HEK293 (cell line): Measurements from ENCODE around the gene ASAP2.
A peak's percentile ranks its signal among the peaks of the same experiment; 100 is the strongest.

Experiments
- CTCF ChIA-PET: fragments of 350-600 bp; formaldehyde crosslinking; extraction: SDS; loops from one replicate; lab custom pipeline; 2021; ENCODE audit warnings: antibody characterized with exemption; lab: Yijun Ruan, JAX
- POLR2A ChIA-PET: fragments of 300-600 bp; formaldehyde crosslinking; extraction: SDS; loops from one replicate; lab custom pipeline; 2020; ENCODE audit warnings: antibody characterized with exemption, inconsistent platforms; lab: Yijun Ruan, JAX
- H3K27ac ChIP-seq: fragments of 200-500 bp; sonication (Bioruptor generic); 2 replicates; pipeline ENCODE4 v1.5.1; 2014; ENCODE audit warnings: low read depth, low read length, control low read depth, inconsistent platforms; ENCODE audit errors: extremely low read depth
- H3K36me3 ChIP-seq, 2 experiments: fragments of 200-500 bp in 1 of 2; sonication (Bioruptor generic) in 1 of 2; 1 replicate in 1 of 2; 2 replicates in 1 of 2; pipeline ENCODE4 v1.5.1; 2014 to 2017; ENCODE audit warnings: inconsistent platforms in 2 of 2, low read length in 2 of 2; ENCODE audit not compliant: control insufficient read depth in 2 of 2, insufficient read depth in 1 of 2
- H3K4me1 ChIP-seq: fragments of 200-500 bp; sonication (Bioruptor generic); 2 replicates; pipeline ENCODE4 v1.5.1; 2014; ENCODE audit warnings: mild to moderate bottlenecking, low read length, inconsistent platforms; ENCODE audit not compliant: control insufficient read depth, insufficient read depth
- H3K4me3 ChIP-seq: 2 replicates; pipeline ENCODE4 v1.5.1; 2011; ENCODE audit warnings: low read depth, mild to moderate bottlenecking, control low read depth, low read length, moderate library complexity
- H3K9me3 ChIP-seq: fragments of 200-500 bp; sonication (Bioruptor generic); 2 replicates; pipeline ENCODE4 v1.5.1; 2014; ENCODE audit warnings: low read depth, low read length, inconsistent platforms; ENCODE audit not compliant: control insufficient read depth, insufficient read depth
- KLF16 ChIP-seq: fragments of 450-650 bp; formaldehyde crosslinking; IDR thresholded peaks from 2 replicates; pipeline ENCODE4 v1.5.1; 2017; ENCODE audit warnings: missing biosample characterization, missing genetic modification characterization
- KLF7 ChIP-seq: fragments of 450-650 bp; formaldehyde crosslinking; IDR thresholded peaks from 2 replicates; pipeline ENCODE4 v1.5.1; 2016; ENCODE audit warnings: missing biosample characterization, missing genetic modification characterization, borderline replicate concordance
- PRDM1 ChIP-seq: fragments of 450-650 bp; formaldehyde crosslinking; IDR thresholded peaks from 2 replicates; pipeline ENCODE4; 2016; ENCODE audit warnings: missing biosample characterization, missing genetic modification characterization
- SP2 ChIP-seq: fragments of 450-650 bp; formaldehyde crosslinking; IDR thresholded peaks from 2 replicates; pipeline ENCODE4 v1.5.1; 2016; ENCODE audit warnings: missing biosample characterization, missing genetic modification characterization
- ZBTB26 ChIP-seq: fragments of 450-650 bp; formaldehyde crosslinking; optimal IDR thresholded peaks from 2 replicates; pipeline ENCODE3; 2016; ENCODE audit warnings: missing biosample characterization, mild to moderate bottlenecking, missing genetic modification characterization
- ZBTB48 ChIP-seq: fragments of 450-650 bp; formaldehyde crosslinking; IDR thresholded peaks from 2 replicates; pipeline ENCODE4 v1.5.1; 2016; ENCODE audit warnings: missing biosample characterization, missing genetic modification characterization
- ZFHX2 ChIP-seq: fragments of 450-650 bp; formaldehyde crosslinking; conservative IDR thresholded peaks from 2 replicates; pipeline ENCODE4 v1.5.1; 2016; ENCODE audit warnings: missing biosample characterization, missing genetic modification characterization
- ZFP41 ChIP-seq: fragments of 450-650 bp; formaldehyde crosslinking; IDR thresholded peaks from 2 replicates; pipeline ENCODE4 v1.5.1; 2016; ENCODE audit warnings: missing biosample characterization, missing genetic modification characterization, borderline replicate concordance
- ZNF184 ChIP-seq: fragments of 450-650 bp; IDR thresholded peaks from 2 replicates; pipeline ENCODE4 v1.5.1; 2018; ENCODE audit warnings: missing biosample characterization, mild to moderate bottlenecking, missing genetic modification characterization
- ZNF223 ChIP-seq: fragments of 450-650 bp; formaldehyde crosslinking; IDR thresholded peaks from 2 replicates; pipeline ENCODE4 v1.5.1; 2016; ENCODE audit warnings: missing biosample characterization, missing genetic modification characterization
- ZNF239 ChIP-seq: fragments of 450-650 bp; formaldehyde crosslinking; IDR thresholded peaks from 2 replicates; pipeline ENCODE4 v1.5.1; 2016; ENCODE audit warnings: missing biosample characterization, missing genetic modification characterization
- ZNF266 ChIP-seq: fragments of 450-650 bp; formaldehyde crosslinking; IDR thresholded peaks from 2 replicates; pipeline ENCODE4 v1.5.1; 2016; ENCODE audit warnings: missing biosample characterization, missing genetic modification characterization, low read depth
- ZNF311 ChIP-seq: fragments of 450-650 bp; formaldehyde crosslinking; IDR thresholded peaks from 2 replicates; pipeline ENCODE4 v1.5.1; 2017; ENCODE audit warnings: missing biosample characterization, missing genetic modification characterization, borderline replicate concordance
- ZNF341 ChIP-seq: fragments of 450-650 bp; formaldehyde crosslinking; IDR thresholded peaks from 2 replicates; pipeline ENCODE4; 2016; ENCODE audit warnings: low read depth, missing biosample characterization, missing genetic modification characterization
- ZNF37A ChIP-seq: fragments of 450-650 bp; IDR thresholded peaks from 2 replicates; pipeline ENCODE4 v1.5.1; 2018; ENCODE audit warnings: missing biosample characterization, missing genetic modification characterization
- ZNF404 ChIP-seq: fragments of 450-650 bp; formaldehyde crosslinking; IDR thresholded peaks from 2 replicates; pipeline ENCODE4 v1.5.1; 2017; ENCODE audit warnings: missing biosample characterization, missing genetic modification characterization
- ZNF433 ChIP-seq: fragments of 450-650 bp; formaldehyde crosslinking; IDR thresholded peaks from 2 replicates; pipeline ENCODE4 v1.5.1; 2016; ENCODE audit warnings: missing biosample characterization, missing genetic modification characterization, low read depth
- ZNF473 ChIP-seq: fragments of 450-650 bp; formaldehyde crosslinking; IDR thresholded peaks from 2 replicates; pipeline ENCODE4 v1.5.1; 2017; ENCODE audit warnings: missing biosample characterization, missing genetic modification characterization
- ZNF521 ChIP-seq: fragments of 450-650 bp; formaldehyde crosslinking; IDR thresholded peaks from 2 replicates; pipeline ENCODE4 v1.5.1; 2017; ENCODE audit warnings: missing biosample characterization, mild to moderate bottlenecking, missing genetic modification characterization
- ZNF544 ChIP-seq: fragments of 450-650 bp; formaldehyde crosslinking; IDR thresholded peaks from 2 replicates; pipeline ENCODE4 v1.5.0; 2017; ENCODE audit warnings: missing biosample characterization, missing genetic modification characterization
- ZNF585B ChIP-seq: fragments of 450-650 bp; formaldehyde crosslinking; IDR thresholded peaks from 2 replicates; pipeline ENCODE4 v1.5.1; 2016; ENCODE audit warnings: missing biosample characterization, missing genetic modification characterization
- ZNF658 ChIP-seq: fragments of 450-650 bp; formaldehyde crosslinking; IDR thresholded peaks from 2 replicates; pipeline ENCODE4; 2016; ENCODE audit warnings: missing biosample characterization, missing genetic modification characterization
- ZNF660 ChIP-seq: fragments of 450-650 bp; IDR thresholded peaks from 2 replicates; pipeline ENCODE4 v1.5.1; 2018; ENCODE audit warnings: missing biosample characterization, mild to moderate bottlenecking, missing genetic modification characterization
- TF ChIP-seq, protein P1 (sequence below): fragments of 450-650 bp; formaldehyde crosslinking; IDR thresholded peaks from 2 replicates; pipeline ENCODE4 v1.5.1; 2016; ENCODE audit warnings: missing biosample characterization, missing genetic modification characterization, borderline replicate concordance

The ASAP2 gene

DNA sequence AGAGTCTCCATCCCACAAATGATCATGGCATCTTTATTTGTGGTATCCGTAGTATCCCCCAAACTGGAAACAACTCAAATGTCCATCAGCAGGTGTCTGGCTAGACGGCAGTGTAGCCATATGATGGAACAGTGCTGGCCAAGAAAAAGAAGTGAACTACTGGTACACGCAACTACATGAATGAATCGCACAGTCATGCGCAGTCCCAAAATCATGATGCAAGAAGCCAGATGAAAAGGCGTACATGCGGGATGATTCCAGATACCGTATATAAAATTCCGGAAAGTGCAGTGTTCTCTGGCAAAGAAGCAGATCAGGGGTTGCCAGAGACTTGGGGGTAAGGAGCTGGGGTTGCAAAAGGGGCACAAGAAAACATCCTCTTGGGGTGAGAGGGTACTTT lies 102.5 kb downstream of the ASAP2 start (continued):
- TF ChIP-seq ZBTB48 (tag by site-specific recombination) (no peak), ZNF660 (tag by site-specific recombination) (no peak), KLF7 (tag by site-specific recombination) (no peak), ZNF37A (tag by site-specific recombination) (no peak)

DNA sequence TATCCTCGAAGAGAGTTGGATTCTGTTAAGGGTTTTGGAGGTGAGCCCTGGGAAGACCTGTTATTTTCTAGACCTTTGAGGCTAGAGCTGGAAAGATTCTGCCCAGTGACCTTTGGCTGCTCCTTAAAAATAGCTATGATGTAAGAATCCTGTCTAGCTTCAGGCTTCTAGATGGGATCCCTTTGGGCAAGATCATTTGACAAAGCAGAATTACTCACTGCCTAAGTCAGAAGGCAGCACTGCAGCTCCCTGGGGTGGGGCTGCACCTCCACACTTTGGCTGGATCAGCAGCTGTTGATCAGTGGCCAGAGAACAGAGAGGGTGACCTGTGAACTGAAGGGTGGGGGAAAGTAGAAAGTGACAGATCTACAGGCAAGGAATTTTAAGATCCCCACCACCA lies 103.8 kb downstream of the ASAP2 start:
- ChIA-PET POLR2A (no interaction called here), CTCF (no interaction called here)
- H3K4me1 ChIP-seq: no peaks in the 10 kb centered on the region

GRCh38 chr2:9310798-9311197 lies 104.2 kb downstream of the ASAP2 start:
- no peak overlapping the region for H3K27ac ChIP-seq

More for the DNA sequence above, 103.8 kb downstream of the ASAP2 start:
- H3K36me3 ChIP-seq: no peaks in the 10 kb centered on the region
- no peaks in the 10 kb centered on the region for H3K9me3 ChIP-seq
- no peak overlapping the region for H3K27ac ChIP-seq
- no peak overlapping the region for H3K4me3 ChIP-seq
- TF ChIP-seq ZNF544 (tag by site-specific recombination) (no peak), ZNF223 (tag by site-specific recombination) (0 out of 2 replicates have a peak, but pooled peaks have one; percentile 42)

DNA sequence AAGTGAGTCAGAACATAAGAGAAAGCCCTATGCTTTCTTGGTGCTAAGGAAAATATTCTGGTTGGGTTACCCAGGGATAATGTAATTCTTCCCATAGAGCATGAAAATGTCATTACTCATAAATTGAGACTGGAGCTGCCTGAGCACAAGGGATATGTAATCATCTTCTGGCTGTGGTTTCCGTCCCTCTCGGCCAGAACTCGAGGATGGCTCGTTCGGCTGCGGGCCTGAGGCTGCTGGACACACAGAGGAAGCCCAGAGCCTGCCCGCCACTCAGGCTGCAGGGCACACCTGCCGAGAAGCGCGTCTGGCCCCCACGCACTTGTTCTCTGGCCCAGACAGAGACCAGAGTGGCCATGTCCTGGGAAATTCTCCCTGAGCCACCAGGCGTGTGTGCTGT lies 104.9 kb downstream of the ASAP2 start:
- Histone ChIP-seq H3K27ac (no peak overlapping the region), H3K36me3 (no peaks in the 10 kb centered on the region), H3K9me3 (no peaks in the 10 kb centered on the region), H3K4me3 (no peak overlapping the region), H3K4me1 (no peaks in the 10 kb centered on the region)
- no peak for TF ChIP-seq PRDM1 (tag by site-specific recombination)
- CTCF ChIA-PET: no interaction called here
- POLR2A ChIA-PET: no interaction called here

More at GRCh38 chr2:9310798-9311197, 104.2 kb downstream of the ASAP2 start:
- H3K4me1 ChIP-seq: no peaks in the 10 kb centered on the region
- H3K36me3 ChIP-seq: no peaks in the 10 kb centered on the region
- CTCF ChIA-PET: no interaction called here
- POLR2A ChIA-PET: no interaction called here
- H3K4me3 ChIP-seq: no peak overlapping the region
- TF ChIP-seq ZNF311: no peak
- TF ChIP-seq ZNF521: no peak
- no peak for TF ChIP-seq ZBTB26 (tag by site-specific recombination)
- no peak for TF ChIP-seq KLF7 (tag by site-specific recombination)
- no peak for TF ChIP-seq ZNF473 (tag by site-specific recombination)
- TF ChIP-seq ZNF239: no peak
- no peak for TF ChIP-seq KLF16 (tag by site-specific recombination)
- TF ChIP-seq ZFHX2 (tag by site-specific recombination): no peak
- TF ChIP-seq ZNF341: no peak
- no peak for TF ChIP-seq ZNF404
- TF ChIP-seq ZNF658 (tag by site-specific recombination): no peak
- TF ChIP-seq ZNF184 (tag by site-specific recombination): no peak
- no peak for TF ChIP-seq ZNF266 (tag by site-specific recombination)
- no peaks in the 10 kb centered on the region for H3K9me3 ChIP-seq

DNA sequence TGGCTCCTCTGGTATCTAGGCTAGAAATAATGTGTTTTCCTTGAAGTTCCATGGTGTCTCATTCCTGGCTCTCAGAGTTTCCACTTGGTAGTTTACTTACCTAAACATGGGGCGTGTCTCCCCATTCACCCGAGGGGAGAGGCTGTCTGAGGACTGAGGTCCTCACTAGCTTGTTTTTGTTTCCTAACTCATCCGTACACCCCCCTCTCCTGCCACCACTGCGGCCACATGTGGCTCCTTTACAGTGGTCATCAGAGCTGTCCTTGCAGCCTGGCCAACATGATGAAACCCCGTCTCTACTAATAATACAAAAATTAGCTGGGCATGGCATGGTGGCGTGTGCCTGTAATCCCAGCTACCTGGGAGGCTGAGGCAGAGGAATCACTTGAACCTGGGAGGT lies 106.0 kb downstream of the ASAP2 start:
- Histone ChIP-seq H3K36me3 (no peaks in the 10 kb centered on the region; a peak in 1 of 3 replicates), H3K4me3 (no peak overlapping the region), H3K9me3 (no peaks in the 10 kb centered on the region), H3K27ac (no peak overlapping the region), H3K4me1 (no peaks in the 10 kb centered on the region)
- POLR2A ChIA-PET: no interaction called here
- CTCF ChIA-PET: no interaction called here
- TF ChIP-seq ZNF585B (tag by site-specific recombination): no peak
- TF ChIP-seq, protein P1, sequence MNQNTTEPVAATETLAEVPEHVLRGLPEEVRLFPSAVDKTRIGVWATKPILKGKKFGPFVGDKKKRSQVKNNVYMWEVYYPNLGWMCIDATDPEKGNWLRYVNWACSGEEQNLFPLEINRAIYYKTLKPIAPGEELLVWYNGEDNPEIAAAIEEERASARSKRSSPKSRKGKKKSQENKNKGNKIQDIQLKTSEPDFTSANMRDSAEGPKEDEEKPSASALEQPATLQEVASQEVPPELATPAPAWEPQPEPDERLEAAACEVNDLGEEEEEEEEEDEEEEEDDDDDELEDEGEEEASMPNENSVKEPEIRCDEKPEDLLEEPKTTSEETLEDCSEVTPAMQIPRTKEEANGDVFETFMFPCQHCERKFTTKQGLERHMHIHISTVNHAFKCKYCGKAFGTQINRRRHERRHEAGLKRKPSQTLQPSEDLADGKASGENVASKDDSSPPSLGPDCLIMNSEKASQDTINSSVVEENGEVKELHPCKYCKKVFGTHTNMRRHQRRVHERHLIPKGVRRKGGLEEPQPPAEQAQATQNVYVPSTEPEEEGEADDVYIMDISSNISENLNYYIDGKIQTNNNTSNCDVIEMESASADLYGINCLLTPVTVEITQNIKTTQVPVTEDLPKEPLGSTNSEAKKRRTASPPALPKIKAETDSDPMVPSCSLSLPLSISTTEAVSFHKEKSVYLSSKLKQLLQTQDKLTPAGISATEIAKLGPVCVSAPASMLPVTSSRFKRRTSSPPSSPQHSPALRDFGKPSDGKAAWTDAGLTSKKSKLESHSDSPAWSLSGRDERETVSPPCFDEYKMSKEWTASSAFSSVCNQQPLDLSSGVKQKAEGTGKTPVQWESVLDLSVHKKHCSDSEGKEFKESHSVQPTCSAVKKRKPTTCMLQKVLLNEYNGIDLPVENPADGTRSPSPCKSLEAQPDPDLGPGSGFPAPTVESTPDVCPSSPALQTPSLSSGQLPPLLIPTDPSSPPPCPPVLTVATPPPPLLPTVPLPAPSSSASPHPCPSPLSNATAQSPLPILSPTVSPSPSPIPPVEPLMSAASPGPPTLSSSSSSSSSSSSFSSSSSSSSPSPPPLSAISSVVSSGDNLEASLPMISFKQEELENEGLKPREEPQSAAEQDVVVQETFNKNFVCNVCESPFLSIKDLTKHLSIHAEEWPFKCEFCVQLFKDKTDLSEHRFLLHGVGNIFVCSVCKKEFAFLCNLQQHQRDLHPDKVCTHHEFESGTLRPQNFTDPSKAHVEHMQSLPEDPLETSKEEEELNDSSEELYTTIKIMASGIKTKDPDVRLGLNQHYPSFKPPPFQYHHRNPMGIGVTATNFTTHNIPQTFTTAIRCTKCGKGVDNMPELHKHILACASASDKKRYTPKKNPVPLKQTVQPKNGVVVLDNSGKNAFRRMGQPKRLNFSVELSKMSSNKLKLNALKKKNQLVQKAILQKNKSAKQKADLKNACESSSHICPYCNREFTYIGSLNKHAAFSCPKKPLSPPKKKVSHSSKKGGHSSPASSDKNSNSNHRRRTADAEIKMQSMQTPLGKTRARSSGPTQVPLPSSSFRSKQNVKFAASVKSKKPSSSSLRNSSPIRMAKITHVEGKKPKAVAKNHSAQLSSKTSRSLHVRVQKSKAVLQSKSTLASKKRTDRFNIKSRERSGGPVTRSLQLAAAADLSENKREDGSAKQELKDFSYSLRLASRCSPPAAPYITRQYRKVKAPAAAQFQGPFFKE: no peak
- TF ChIP-seq SP2: no peak
- TF ChIP-seq ZNF433 (tag by site-specific recombination): no peak
- no peak for TF ChIP-seq ZFP41
